H1 (cell line): Measurements from ENCODE around the gene TSPAN1. TPM values are rescaled to one million over a fixed set of nuclear protein-coding genes. Genes with fewer than 3 reads are reported as not detected.

Experiments used
- CTCF ChIP-seq, 3 experiments: IDR thresholded peaks; 1 replicate in 2 of 3; 2 replicates in 1 of 3; pipeline versions ENCODE4 v1.5.1 to v1.6.1; 2011; ENCODE audit warnings: low read length in 3 of 3, mild to moderate bottlenecking in 3 of 3, inconsistent platforms in 2 of 3, low read depth in 1 of 3, moderate library complexity in 1 of 3; ENCODE audit not compliant: insufficient read depth in 1 of 3; ENCODE audit errors: control extremely low read depth in 1 of 3
- RAD21 ChIP-seq, 2 experiments: IDR thresholded peaks in 1 of 2; conservative IDR thresholded peaks in 1 of 2; 2 replicates each; pipeline ENCODE4 v1.6.1; 2011; ENCODE audit warnings: low read depth in 2 of 2, low read length in 2 of 2, improper control_type of control experiment in 1 of 2, inconsistent platforms in 1 of 2, mild to moderate bottlenecking in 1 of 2, moderate library complexity in 1 of 2
- SIN3A ChIP-seq, 2 experiments: IDR thresholded peaks in 1 of 2; conservative IDR thresholded peaks in 1 of 2; 2 replicates each; pipeline ENCODE4 v1.6.1; 2011 to 2012; ENCODE audit warnings: low read length in 2 of 2, improper control_type of control experiment in 1 of 2, low read depth in 1 of 2, mild to moderate bottlenecking in 1 of 2
- polyA plus RNA-seq, 7 experiments: library from polyadenylated mRNA; depleted of rRNA in 3 of 7; stranded (reverse) in 5 of 7; unstranded in 2 of 7; fragments of >200 nt in 5 of 7; fragments of 200-250 nt in 2 of 7; gene quantifications; 1 replicate in 5 of 7; 2 replicates in 1 of 7; 4 replicates in 1 of 7; pipeline versions ENCODE4 v1.2.1 to v1.2.3, GENCODE V29; 2011 to 2013; ENCODE audit warnings: missing spikeins in 2 of 7, mixed read lengths in 2 of 7
- total RNA-seq: library from RNA; stranded (reverse); fragmentation: NEBNext Ultra II Directional; extraction: Animal tissue kit (Norgen Biotek cat#: 25700); gene quantifications from 2 replicates; pipeline ENCODE4 v1.2.1, GENCODE V29; 2021
- TF ChIP-seq, protein P1 (sequence below): IDR thresholded peaks from 2 replicates; pipeline ENCODE4 v1.6.1; 2012; ENCODE audit warnings: inconsistent platforms

The TSPAN1 gene
- total and polyA plus RNA-seq, 2 of the 8 experiments (the other 6 are each of a cell fraction or from before 2014, with no cell fraction given): 0.05 TPM; not detected in 1

- TF ChIP-seq SIN3A (conservative IDR thresholded peaks at IDR 0.05 in 1 of 2, IDR thresholded peaks at IDR 0.05 in 1 of 2; ENCODE audit: low read depth in 1 of 2, low read length in 2 of 2) (no peak), CTCF (IDR thresholded peaks at IDR 0.05; ENCODE audit: control extremely low read depth in 1 of 3, insufficient read depth in 1 of 3, low read depth in 1 of 3, low read length in 3 of 3) (no peak), RAD21 (IDR thresholded peaks at IDR 0.05 in 1 of 2, conservative IDR thresholded peaks at IDR 0.05 in 1 of 2; ENCODE audit: low read depth in 2 of 2, low read length in 2 of 2) (no peak)
- TF ChIP-seq, protein P1, sequence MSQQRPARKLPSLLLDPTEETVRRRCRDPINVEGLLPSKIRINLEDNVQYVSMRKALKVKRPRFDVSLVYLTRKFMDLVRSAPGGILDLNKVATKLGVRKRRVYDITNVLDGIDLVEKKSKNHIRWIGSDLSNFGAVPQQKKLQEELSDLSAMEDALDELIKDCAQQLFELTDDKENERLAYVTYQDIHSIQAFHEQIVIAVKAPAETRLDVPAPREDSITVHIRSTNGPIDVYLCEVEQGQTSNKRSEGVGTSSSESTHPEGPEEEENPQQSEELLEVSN: no peak
Measured at GRCh38 chr1:46157916-46158311, 17.0 kb upstream of the TSPAN1 start (continued).
